Caco-2 (cell line): ENCODE results near the gene C2orf76. TPM values are rescaled to one million over a fixed set of nuclear protein-coding genes. Genes with fewer than 3 reads are reported as not detected.

Experiments
- BruUV-seq: library from RNA; stranded (reverse); fragments of 400-500 nt; replicated peaks from 2 replicates; lab custom pipeline; 2021; lab: Mats Ljungman, UMichigan
- CTCF ChIA-PET: fragments of 300-600 bp; sonication (Branson Sonifier 250); formaldehyde crosslinking; loops from one replicate; lab custom pipeline; 2022; ENCODE audit warnings: antibody characterized with exemption; lab: Charles Lee
- POLR2A ChIA-PET: fragments of 300-600 bp; sonication (Branson Sonifier 250); formaldehyde crosslinking; loops from one replicate; lab custom pipeline; 2022; ENCODE audit warnings: antibody characterized with exemption; lab: Charles Lee
- DNase-seq, 2 experiments: peaks; one replicate each; pipeline versions ENCODE4 v3.0.0 to v3.0.0-alpha.2; 2020 to 2022
- H3K27me3 ChIP-seq: replicated peaks from 2 replicates; pipeline ENCODE4 v1.6.0; 2011; ENCODE audit warnings: low read length; ENCODE audit not compliant: control insufficient read depth, insufficient read depth
- H3K36me3 ChIP-seq: 2 replicates; pipeline ENCODE4 v1.5.1; 2011; ENCODE audit warnings: low read length; ENCODE audit not compliant: control insufficient read depth, insufficient read depth
- H3K4me1 ChIP-seq: fragments of 250-450 bp; sonication (Bioruptor Pico); 2 replicates; pipeline ENCODE4 v1.5.1; 2020; ENCODE audit warnings: mild to moderate bottlenecking
- H3K4me3 ChIP-seq: 2 replicates; pipeline ENCODE4 v1.5.1; 2011; ENCODE audit warnings: low read depth, mild to moderate bottlenecking, control low read depth, low read length
- H3K9me3 ChIP-seq: fragments of 250-450 bp; sonication (Bioruptor Pico); 2 replicates; pipeline ENCODE4 v1.5.1; 2020; ENCODE audit warnings: mild to moderate bottlenecking, moderate library complexity
- H3K27ac Mint-ChIP-seq: one replicate; pipeline ENCODE4 v1.8.0; 2022; ENCODE audit warnings: mixed read lengths; ENCODE audit not compliant: unreplicated experiment
- H3K27me3 Mint-ChIP-seq: one replicate; pipeline ENCODE4 v1.8.0; 2022; ENCODE audit warnings: mixed read lengths; ENCODE audit not compliant: insufficient read depth, unreplicated experiment
- H3K36me3 Mint-ChIP-seq: one replicate; pipeline ENCODE4 v1.8.0; 2022; ENCODE audit warnings: mild to moderate bottlenecking, mixed read lengths; ENCODE audit not compliant: insufficient read depth, unreplicated experiment
- H3K4me1 Mint-ChIP-seq: one replicate; pipeline ENCODE4 v1.8.0; 2022; ENCODE audit warnings: low read depth, mixed read lengths; ENCODE audit not compliant: unreplicated experiment
- H3K4me3 Mint-ChIP-seq: one replicate; pipeline ENCODE4 v1.8.0; 2022; ENCODE audit warnings: mild to moderate bottlenecking, moderate library complexity, mixed read lengths; ENCODE audit not compliant: unreplicated experiment
- H3K9me3 Mint-ChIP-seq: one replicate; pipeline ENCODE4 v1.8.0; 2022; ENCODE audit warnings: mixed read lengths; ENCODE audit not compliant: unreplicated experiment
- CTCF ChIP-seq, 2 experiments: fragments of 200-600 bp in 1 of 2; IDR thresholded peaks; 1 replicate in 1 of 2; 2 replicates in 1 of 2; pipeline versions ENCODE4 v1.5.1 to v1.8.0; 2011 to 2022; ENCODE audit warnings: antibody characterized with exemption in 1 of 2, control low read depth in 1 of 2, inconsistent platforms in 1 of 2, low read depth in 1 of 2, low read length in 1 of 2, mild to moderate bottlenecking in 1 of 2, moderate library complexity in 1 of 2; ENCODE audit not compliant: insufficient read depth in 1 of 2, severe bottlenecking in 1 of 2, unreplicated experiment in 1 of 2
- intact Hi-C: fragments of 100-400 bp; cut with micrococcal nuclease; formaldehyde crosslinking; loops from one replicate; pipeline ENCODE4 v1.10.0; 2022; ENCODE audit not compliant: unreplicated experiment
- total RNA-seq: library from RNA; stranded (reverse); gene quantifications from 2 replicates; pipeline ENCODE4 v1.2.3, GENCODE V29; 2022

Gene C2orf76
- total RNA-seq, 1 experiment from 2014 or later = 6.5 TPM

- no peak overlapping the region for H3K27ac Mint-ChIP-seq
- H3K4me3 ChIP-seq = no peak overlapping the region
- CTCF ChIA-PET = no interaction called here
Measured at GRCh38 chr2:119402106-119402505, 35.5 kb upstream of the C2orf76 start.

GRCh38 chr2:119397196-119397595 is 30.6 kb upstream of the C2orf76 start:
- ChIA-PET CTCF (no interaction called here), POLR2A (no interaction called here)
- H3K4me1 ChIP-seq = no peaks in the 10 kb centered on the region
- Mint-ChIP-seq H3K27ac (no peak overlapping the region), H3K27me3 (no peaks in the 10 kb centered on the region), H3K4me1 (no peaks in the 10 kb centered on the region), H3K4me3 (no peak overlapping the region), H3K36me3 (no peaks in the 10 kb centered on the region), H3K9me3 (no peaks in the 10 kb centered on the region)
- H3K9me3 ChIP-seq = no peaks in the 10 kb centered on the region
- H3K27me3 ChIP-seq = no peaks in the 10 kb centered on the region
- no peaks in the 10 kb centered on the region for H3K36me3 ChIP-seq
- DNase-seq = no peak
- intact Hi-C loops = no loop called here
- BruUV-seq = no TSS peak
- no peak for TF ChIP-seq CTCF (IDR thresholded peaks at IDR 0.05; ENCODE audit: insufficient read depth in 1 of 2, low read depth in 1 of 2, low read length in 1 of 2, severe bottlenecking in 1 of 2, unreplicated experiment in 1 of 2)
- no peak overlapping the region for H3K4me3 ChIP-seq

More at GRCh38 chr2:119402106-119402505, 35.5 kb upstream of the C2orf76 start:
- no TSS peak for BruUV-seq
- H3K36me3 ChIP-seq = no peaks in the 10 kb centered on the region
- H3K9me3 ChIP-seq = no peaks in the 10 kb centered on the region
- H3K36me3 Mint-ChIP-seq = no peaks in the 10 kb centered on the region
- H3K27me3 ChIP-seq = no peaks in the 10 kb centered on the region
- H3K9me3 Mint-ChIP-seq = no peaks in the 10 kb centered on the region
- H3K4me1 ChIP-seq = peaks cover 8% of the 10 kb centered on the region
- POLR2A ChIA-PET = no interaction called here
- no peak for DNase-seq
- TF ChIP-seq CTCF (IDR thresholded peaks at IDR 0.05; ENCODE audit: insufficient read depth in 1 of 2, low read depth in 1 of 2, low read length in 1 of 2, severe bottlenecking in 1 of 2, unreplicated experiment in 1 of 2) = no peak
- H3K4me1 Mint-ChIP-seq = no peaks in the 10 kb centered on the region
- intact Hi-C loops = no loop called here
- no peaks in the 10 kb centered on the region for H3K27me3 Mint-ChIP-seq
- no peak overlapping the region for H3K4me3 Mint-ChIP-seq

GRCh38 chr2:119393971-119394748 is 27.5 kb upstream of the C2orf76 start:
- Histone ChIP-seq H3K27me3 (no peaks in the 10 kb centered on the region), H3K4me3 (no peak overlapping the region), H3K9me3 (no peaks in the 10 kb centered on the region), H3K4me1 (no peaks in the 10 kb centered on the region), H3K36me3 (no peaks in the 10 kb centered on the region)
- ChIA-PET CTCF (no interaction called here), POLR2A (no interaction called here)
- H3K27me3 Mint-ChIP-seq = no peaks in the 10 kb centered on the region
- intact Hi-C loops = no loop called here
- no peaks in the 10 kb centered on the region for H3K9me3 Mint-ChIP-seq
- no peak overlapping the region for H3K4me3 Mint-ChIP-seq
- peaks cover 6% of the 10 kb centered on the region for H3K4me1 Mint-ChIP-seq
- DNase-seq = no peak
- H3K27ac Mint-ChIP-seq = no peak overlapping the region
- no peaks in the 10 kb centered on the region for H3K36me3 Mint-ChIP-seq
- BruUV-seq = no TSS peak
- no peak for TF ChIP-seq CTCF (IDR thresholded peaks at IDR 0.05; ENCODE audit: insufficient read depth in 1 of 2, low read depth in 1 of 2, low read length in 1 of 2, severe bottlenecking in 1 of 2, unreplicated experiment in 1 of 2)
